HFFc6 (cell line): ENCODE measurements around the gene LDLRAD1. TPM values are rescaled to one million over a fixed set of nuclear protein-coding genes. Genes with fewer than 3 reads are reported as not detected.
"Not testable (repeated sequence)": the region's sequence is repeated elsewhere in the genome, so short reads cannot be mapped to it uniquely, and the experiment has no call there.

Experiments
- DNase-seq: peaks from one replicate; pipeline ENCODE4 v3.0.0-alpha.2; 2018
- H3K27ac Mint-ChIP-seq: 2 replicates; pipeline ENCODE4 v1.8.0; 2020; ENCODE audit warnings: mild to moderate bottlenecking, mixed read lengths
- H3K27me3 Mint-ChIP-seq: 2 replicates; pipeline ENCODE4 v1.8.0; 2021; ENCODE audit warnings: mild to moderate bottlenecking, moderate library complexity, mixed read lengths; ENCODE audit not compliant: insufficient read depth
- H3K36me3 Mint-ChIP-seq: 2 replicates; pipeline ENCODE4 v1.8.0; 2021; ENCODE audit warnings: low read depth, mixed read lengths
- H3K4me1 Mint-ChIP-seq: 2 replicates; pipeline ENCODE4 v1.8.0; 2020; ENCODE audit warnings: low read depth, mixed read lengths
- H3K4me3 Mint-ChIP-seq: 2 replicates; pipeline ENCODE4 v1.8.0; 2020; ENCODE audit warnings: mild to moderate bottlenecking, moderate library complexity, mixed read lengths
- H3K9me3 Mint-ChIP-seq: 2 replicates; pipeline ENCODE4 v1.8.0; 2020; ENCODE audit warnings: mild to moderate bottlenecking, mixed read lengths
- total RNA-seq, 6 experiments: library from RNA; stranded (reverse); fragmentation: NEBNext Ultra II Directional; extraction: Animal tissue kit (Norgen Biotek cat#: 25700); gene quantifications; 2 replicates in 1 of 6; 3 replicates in 5 of 6; pipeline ENCODE4 v1.2.3, GENCODE V29; 2021
- TF ChIP-seq, protein P1 (sequence below): fragments of 200-600 bp; sonication (generic); IDR thresholded peaks from 2 replicates; pipeline ENCODE4 v1.5.0; 2021; ENCODE audit warnings: antibody characterized with exemption, mild to moderate bottlenecking

Gene LDLRAD1
- total RNA-seq, 6 experiments from 2014 or later, result not detected

DNA sequence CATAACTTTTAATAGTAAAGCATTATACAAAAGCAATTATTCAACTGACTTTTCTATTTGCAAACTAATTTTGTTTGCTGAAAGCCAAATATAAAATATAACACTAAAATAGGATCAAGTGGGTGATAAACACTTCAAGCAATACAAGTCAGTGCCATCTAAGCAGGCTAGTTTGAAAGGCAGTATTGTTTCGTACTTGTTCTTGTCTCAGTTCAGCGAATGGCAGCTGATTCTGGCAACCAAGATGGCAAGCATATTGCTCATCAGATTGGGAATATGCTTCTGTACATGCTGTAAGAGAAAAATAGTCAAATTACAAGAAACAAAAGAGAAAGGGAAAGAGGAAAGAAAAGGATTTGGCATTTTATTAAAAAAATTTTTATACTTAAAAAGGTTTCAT is 27.5 kb upstream of the LDLRAD1 start:
- H3K27ac Mint-ChIP-seq, result no peak overlapping the region
- H3K4me1 Mint-ChIP-seq, result peaks cover 37% of the 10 kb centered on the region
- H3K4me3 Mint-ChIP-seq, result no peak overlapping the region
- H3K27me3 Mint-ChIP-seq, result no peaks in the 10 kb centered on the region
- no peaks in the 10 kb centered on the region for H3K9me3 Mint-ChIP-seq
- no peak for DNase-seq
- TF ChIP-seq, protein P1, sequence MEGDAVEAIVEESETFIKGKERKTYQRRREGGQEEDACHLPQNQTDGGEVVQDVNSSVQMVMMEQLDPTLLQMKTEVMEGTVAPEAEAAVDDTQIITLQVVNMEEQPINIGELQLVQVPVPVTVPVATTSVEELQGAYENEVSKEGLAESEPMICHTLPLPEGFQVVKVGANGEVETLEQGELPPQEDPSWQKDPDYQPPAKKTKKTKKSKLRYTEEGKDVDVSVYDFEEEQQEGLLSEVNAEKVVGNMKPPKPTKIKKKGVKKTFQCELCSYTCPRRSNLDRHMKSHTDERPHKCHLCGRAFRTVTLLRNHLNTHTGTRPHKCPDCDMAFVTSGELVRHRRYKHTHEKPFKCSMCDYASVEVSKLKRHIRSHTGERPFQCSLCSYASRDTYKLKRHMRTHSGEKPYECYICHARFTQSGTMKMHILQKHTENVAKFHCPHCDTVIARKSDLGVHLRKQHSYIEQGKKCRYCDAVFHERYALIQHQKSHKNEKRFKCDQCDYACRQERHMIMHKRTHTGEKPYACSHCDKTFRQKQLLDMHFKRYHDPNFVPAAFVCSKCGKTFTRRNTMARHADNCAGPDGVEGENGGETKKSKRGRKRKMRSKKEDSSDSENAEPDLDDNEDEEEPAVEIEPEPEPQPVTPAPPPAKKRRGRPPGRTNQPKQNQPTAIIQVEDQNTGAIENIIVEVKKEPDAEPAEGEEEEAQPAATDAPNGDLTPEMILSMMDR, result no peak
- peaks cover 9% of the 10 kb centered on the region; the same call in 1 of the 2 replicates for H3K36me3 Mint-ChIP-seq

DNA sequence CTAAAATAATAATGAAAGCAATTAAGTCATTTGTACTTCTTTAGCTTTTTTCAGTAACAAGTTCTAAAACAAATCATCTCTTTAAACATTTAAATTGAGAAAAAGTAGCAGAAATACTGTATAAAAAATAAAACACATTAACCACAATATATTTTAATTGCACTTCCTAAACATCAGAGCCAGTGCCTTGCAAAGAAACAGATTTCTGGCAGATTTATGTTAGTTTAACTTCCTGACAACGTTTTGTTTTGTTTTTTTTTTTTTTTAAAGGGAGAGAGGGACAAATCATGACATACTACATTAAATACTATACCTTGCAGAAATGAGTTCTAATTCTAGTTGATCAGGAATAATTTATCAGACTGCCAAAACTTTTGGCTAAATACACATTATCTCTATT is 23.8 kb upstream of the LDLRAD1 start:
- H3K36me3 Mint-ChIP-seq, result peaks cover 9% of the 10 kb centered on the region; the same call in 1 of the 2 replicates
- H3K4me1 Mint-ChIP-seq, result peaks cover 24% of the 10 kb centered on the region
- no peaks in the 10 kb centered on the region for H3K9me3 Mint-ChIP-seq
- no peaks in the 10 kb centered on the region for H3K27me3 Mint-ChIP-seq
- H3K4me3 Mint-ChIP-seq, result no peak overlapping the region
- no peak for DNase-seq
- H3K27ac Mint-ChIP-seq, result no peak overlapping the region
- TF ChIP-seq, protein P1, result no peak

DNA sequence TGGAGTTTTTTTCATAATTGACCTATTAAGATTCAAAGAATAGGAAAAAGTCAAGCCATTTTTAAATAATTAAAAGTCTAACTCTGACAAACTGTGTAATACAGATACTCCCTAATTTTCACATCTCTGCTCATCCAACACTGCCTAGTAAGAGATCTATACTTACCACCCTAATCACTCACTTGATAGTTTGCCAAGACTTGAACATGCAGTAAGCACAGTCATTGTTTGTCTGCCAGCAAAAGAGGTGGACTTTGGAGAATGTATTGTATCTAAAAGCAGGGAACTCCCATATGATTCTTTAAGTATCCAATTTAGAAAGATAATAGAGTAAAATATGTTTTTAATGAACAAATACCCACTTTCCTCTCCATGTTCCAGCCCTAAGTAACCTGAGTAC is 19.5 kb upstream of the LDLRAD1 start:
- no peaks in the 10 kb centered on the region for H3K9me3 Mint-ChIP-seq
- TF ChIP-seq, protein P1, result no peak
- H3K4me1 Mint-ChIP-seq, result peaks cover 9% of the 10 kb centered on the region; the same call in 1 of the 2 replicates
- H3K27ac Mint-ChIP-seq, result no peak overlapping the region
- no peak for DNase-seq
- no peak overlapping the region for H3K4me3 Mint-ChIP-seq
- H3K36me3 Mint-ChIP-seq, result peaks cover 4% of the 10 kb centered on the region; the same call in 1 of the 2 replicates
- no peaks in the 10 kb centered on the region; the same call in 1 of the 2 replicates for H3K27me3 Mint-ChIP-seq

DNA sequence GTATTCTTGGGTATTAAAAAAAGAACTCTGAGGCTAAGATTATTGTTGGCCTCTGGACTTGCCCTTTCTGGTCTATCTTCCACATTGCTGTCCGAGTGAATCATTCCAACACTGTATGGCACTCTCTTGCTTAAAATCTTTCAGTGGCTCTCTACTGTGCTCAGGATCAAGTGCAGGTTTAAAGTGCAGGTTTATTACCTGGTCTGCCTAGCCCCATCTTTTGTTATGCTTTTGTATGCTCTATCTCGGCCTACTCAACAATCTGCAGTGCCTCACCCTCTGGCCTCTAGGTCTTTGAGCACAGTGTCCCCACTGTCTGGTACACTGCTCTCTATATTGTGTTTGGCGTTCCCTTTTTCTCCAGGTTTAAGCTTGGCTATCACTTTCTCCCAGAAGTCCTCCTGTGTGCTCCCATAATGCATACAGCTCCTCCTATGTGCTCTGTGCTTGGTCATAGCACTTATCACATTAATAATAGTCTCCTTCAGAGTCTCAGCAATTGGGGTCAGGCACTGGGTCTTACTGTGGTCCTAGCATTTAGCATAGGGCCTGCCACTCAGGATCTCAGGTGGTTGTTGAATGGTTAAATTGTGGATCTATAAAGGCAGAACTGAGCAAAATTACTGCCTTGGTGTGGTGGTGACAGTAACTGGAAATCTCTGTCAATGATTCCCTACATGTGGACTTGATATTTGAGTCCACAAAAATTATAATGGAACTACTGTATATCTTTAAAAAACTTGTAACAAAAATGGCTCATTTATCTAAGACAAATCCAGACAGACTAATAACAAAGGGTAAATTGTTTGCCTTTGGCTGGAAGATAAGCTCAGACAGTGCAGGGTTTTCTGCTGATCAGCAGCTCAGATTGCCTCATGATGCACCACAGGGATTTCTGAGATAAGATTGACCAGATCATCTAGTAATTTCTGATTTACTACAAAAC is 10.6 kb upstream of the LDLRAD1 start:
- DNase-seq, result no peak
- H3K36me3 Mint-ChIP-seq, result no peaks in the 10 kb centered on the region; the same call in 1 of the 2 replicates

DNA sequence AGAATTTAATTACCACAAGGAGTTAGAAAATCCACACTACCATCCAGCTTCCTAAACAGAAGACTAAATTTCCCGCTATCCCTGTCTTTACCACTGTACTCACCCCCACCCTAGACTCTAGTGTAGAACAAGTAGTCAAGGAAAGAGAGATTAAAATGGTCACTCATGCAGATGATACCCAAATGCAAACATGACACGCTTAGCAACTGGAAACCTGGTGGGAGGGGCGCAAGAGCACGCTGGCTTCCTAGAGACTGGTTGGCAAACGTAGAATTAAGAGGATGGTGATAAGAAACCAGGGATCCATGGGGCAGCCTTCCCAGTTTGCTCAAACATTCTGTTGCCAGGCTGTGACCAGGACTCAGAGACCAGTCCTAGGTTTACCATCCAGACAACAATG is 9.9 kb upstream of the LDLRAD1 start:
- no peaks in the 10 kb centered on the region for H3K4me1 Mint-ChIP-seq
- H3K27ac Mint-ChIP-seq, result no peak overlapping the region
- H3K36me3 Mint-ChIP-seq, result no peaks in the 10 kb centered on the region; the same call in 1 of the 2 replicates
- no peak overlapping the region for H3K4me3 Mint-ChIP-seq
- peaks cover 2% of the 10 kb centered on the region; the same call in 1 of the 2 replicates for H3K27me3 Mint-ChIP-seq
- no peak for DNase-seq
- H3K9me3 Mint-ChIP-seq, result no peaks in the 10 kb centered on the region
- TF ChIP-seq, protein P1, result no peak

More for the DNA sequence above, 10.6 kb upstream of the LDLRAD1 start:
- no peak overlapping the region for H3K27ac Mint-ChIP-seq
- H3K4me3 Mint-ChIP-seq, result no peak overlapping the region
- no peaks in the 10 kb centered on the region for H3K9me3 Mint-ChIP-seq
- H3K4me1 Mint-ChIP-seq, result no peaks in the 10 kb centered on the region
- H3K27me3 Mint-ChIP-seq, result peaks cover 2% of the 10 kb centered on the region; the same call in 1 of the 2 replicates
- TF ChIP-seq, protein P1, result no peak

DNA sequence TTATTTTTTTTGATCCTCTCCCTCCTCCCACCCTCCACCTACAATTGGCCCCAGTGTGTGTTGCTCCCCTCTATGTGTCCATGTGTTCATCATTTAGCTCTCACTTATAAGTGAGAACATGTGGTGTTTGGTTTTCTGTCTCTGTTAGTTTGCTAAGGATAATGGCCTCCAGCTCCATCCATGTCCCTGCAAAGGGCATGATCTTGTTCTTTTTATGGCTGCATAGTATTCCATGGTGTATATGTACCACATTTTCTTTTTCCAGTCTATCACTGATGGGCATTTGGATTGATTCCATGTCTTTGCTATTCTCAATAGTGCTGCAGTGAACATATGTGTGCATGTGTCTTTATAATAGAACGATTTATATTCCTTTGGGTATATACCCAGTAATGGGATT is 6.8 kb upstream of the LDLRAD1 start:
- H3K9me3 Mint-ChIP-seq, H3K27ac Mint-ChIP-seq, H3K36me3 Mint-ChIP-seq, DNase-seq, H3K27me3 Mint-ChIP-seq, H3K4me3 Mint-ChIP-seq, H3K4me1 Mint-ChIP-seq: not testable (repeated sequence)
